Measurements from ENCODE around the gene EVI2A.
"Not testable (repeated sequence)": the region's sequence is repeated elsewhere in the genome, so short reads cannot be mapped to it uniquely, and the experiment has no call there.

EVI2A gene

GRCh38 chr17:31291820-31292219 lies 29.6 kb downstream of the EVI2A start:
- Mint-ChIP-seq H3K4me3 (no peak overlapping the region), H3K27ac (no peak overlapping the region), H3K9me3 (no peaks in the 10 kb centered on the region), H3K27me3 (ENCODE audit: low read depth, poor library complexity) (peaks cover 6% of the 10 kb centered on the region), H3K4me1 (peaks cover 5% of the 10 kb centered on the region), H3K36me3 (ENCODE audit: low read depth) (peaks cover 36% of the 10 kb centered on the region)
- no peak for DNase-seq
- no peak for TF ChIP-seq CTCF (IDR thresholded peaks at IDR 0.05)

DNA sequence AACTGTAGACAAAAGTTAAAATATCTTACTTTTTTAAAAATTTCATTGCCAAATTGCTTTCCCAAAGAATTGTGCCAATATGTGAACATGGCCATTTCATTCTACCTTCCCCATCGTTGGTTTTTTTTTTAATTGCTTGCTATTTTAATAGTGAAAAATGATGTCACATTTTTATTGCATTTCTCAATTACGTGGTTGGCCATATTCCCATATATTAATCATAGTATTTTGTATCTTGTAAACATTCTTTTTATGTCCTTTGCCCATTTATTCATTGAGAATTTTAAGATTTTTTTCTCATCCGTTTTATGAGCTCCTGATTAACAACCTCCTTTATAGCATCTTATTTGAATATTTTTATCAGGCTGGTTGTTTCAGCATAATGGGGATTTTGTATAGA lies 31.6 kb downstream of the EVI2A start:
- peaks cover 41% of the 10 kb centered on the region for H3K36me3 Mint-ChIP-seq (ENCODE audit: low read depth)
- no peak for TF ChIP-seq CTCF (IDR thresholded peaks at IDR 0.05)
- peaks cover 6% of the 10 kb centered on the region for H3K27me3 Mint-ChIP-seq (ENCODE audit: low read depth, poor library complexity)
- no peak for DNase-seq
- peaks cover 5% of the 10 kb centered on the region for H3K4me1 Mint-ChIP-seq
- H3K4me3 Mint-ChIP-seq = no peak overlapping the region
- H3K9me3 Mint-ChIP-seq = no peaks in the 10 kb centered on the region
- H3K27ac Mint-ChIP-seq = no peak overlapping the region

DNA sequence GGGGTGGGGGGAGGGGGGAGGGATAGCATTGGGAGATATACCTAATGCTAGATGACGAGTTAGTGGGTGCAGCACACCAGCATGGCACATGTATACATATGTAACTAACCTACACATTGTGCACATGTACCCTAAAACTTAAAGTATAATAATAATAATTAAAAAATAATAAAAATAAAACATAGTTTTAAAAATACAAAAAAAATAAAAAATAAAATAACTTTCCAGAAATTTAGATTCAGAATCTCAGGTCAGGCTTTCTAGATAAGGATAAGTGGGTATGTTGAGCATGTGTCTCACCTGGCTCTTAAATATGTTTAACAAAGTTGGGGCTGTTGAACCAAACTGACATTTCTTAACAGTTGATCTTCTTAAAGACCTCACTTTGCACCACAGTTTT lies 33.5 kb downstream of the EVI2A start:
- DNase-seq; H3K4me1 Mint-ChIP-seq; H3K9me3 Mint-ChIP-seq; H3K27ac Mint-ChIP-seq; H3K27me3 Mint-ChIP-seq (ENCODE audit: low read depth, poor library complexity); H3K4me3 Mint-ChIP-seq: not testable (repeated sequence)
- peaks cover 42% of the 10 kb centered on the region for H3K36me3 Mint-ChIP-seq (ENCODE audit: low read depth)

DNA sequence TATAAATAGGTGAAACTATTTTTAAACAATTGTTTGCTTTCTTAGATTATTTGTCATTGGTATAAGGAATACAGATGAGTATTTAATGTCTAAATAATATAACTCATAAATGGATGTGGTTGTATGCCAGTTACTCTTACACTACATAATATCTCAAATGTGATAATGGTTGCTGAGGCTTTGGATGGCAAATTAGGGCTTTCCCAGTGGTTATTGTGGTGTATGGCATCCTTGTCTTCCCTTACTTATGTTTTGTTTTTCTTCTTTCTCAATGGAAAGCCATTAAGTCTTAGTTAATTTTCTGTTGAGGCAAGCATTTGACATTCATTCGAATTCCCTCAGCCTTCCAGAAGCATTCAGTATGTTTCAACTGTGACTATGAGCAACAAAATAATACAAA lies 34.8 kb downstream of the EVI2A start:
- peaks cover 42% of the 10 kb centered on the region for H3K36me3 Mint-ChIP-seq (ENCODE audit: low read depth)
- no peak for DNase-seq
- peaks cover 5% of the 10 kb centered on the region for H3K4me1 Mint-ChIP-seq
- H3K27ac Mint-ChIP-seq = no peak overlapping the region
- H3K9me3 Mint-ChIP-seq = peaks cover 3% of the 10 kb centered on the region
- no peak for TF ChIP-seq CTCF (IDR thresholded peaks at IDR 0.05)
- H3K4me3 Mint-ChIP-seq = no peak overlapping the region
- H3K27me3 Mint-ChIP-seq (ENCODE audit: low read depth, poor library complexity) = peaks cover 6% of the 10 kb centered on the region

- TF ChIP-seq CTCF (IDR thresholded peaks at IDR 0.05) = no peak
- no peak for DNase-seq
- H3K4me3 Mint-ChIP-seq = no peak overlapping the region
These were observed 37.6 kb downstream of the EVI2A start for GRCh38 chr17:31283841-31284240.

DNA sequence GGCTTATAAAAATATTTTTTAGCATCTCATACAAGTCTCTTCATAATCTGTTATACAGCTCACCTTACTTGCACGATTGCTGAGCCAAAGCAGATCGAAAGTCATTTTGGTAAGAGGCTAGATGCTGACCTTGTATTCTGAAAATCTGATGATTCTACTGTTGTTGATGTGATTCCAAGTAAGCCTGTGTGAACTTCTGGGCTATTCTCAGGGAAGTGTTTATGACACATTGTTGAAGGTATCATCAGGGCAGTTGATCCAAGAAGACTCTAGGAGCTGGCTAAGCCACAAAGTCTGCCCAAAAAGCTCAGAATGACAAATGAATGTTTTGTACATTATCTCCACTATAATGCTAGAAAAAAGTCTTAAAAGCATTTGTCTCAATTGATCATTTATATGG lies 40.4 kb downstream of the EVI2A start:
- no peak for TF ChIP-seq CTCF (IDR thresholded peaks at IDR 0.05)
- no peaks in the 10 kb centered on the region for H3K27me3 Mint-ChIP-seq (ENCODE audit: low read depth, poor library complexity)
- no peak overlapping the region for H3K4me3 Mint-ChIP-seq

More at GRCh38 chr17:31283841-31284240, 37.6 kb downstream of the EVI2A start:
- Mint-ChIP-seq H3K4me1 (no peaks in the 10 kb centered on the region), H3K9me3 (peaks cover 3% of the 10 kb centered on the region), H3K27ac (no peak overlapping the region), H3K36me3 (ENCODE audit: low read depth) (peaks cover 44% of the 10 kb centered on the region), H3K27me3 (ENCODE audit: low read depth, poor library complexity) (peaks cover 6% of the 10 kb centered on the region)

More for the DNA sequence above, 40.4 kb downstream of the EVI2A start:
- no peak for DNase-seq
- peaks cover 51% of the 10 kb centered on the region for H3K36me3 Mint-ChIP-seq (ENCODE audit: low read depth)
- H3K9me3 Mint-ChIP-seq = peaks cover 3% of the 10 kb centered on the region
- H3K27ac Mint-ChIP-seq = no peak overlapping the region
- H3K4me1 Mint-ChIP-seq = no peaks in the 10 kb centered on the region

Measured in nephron progenitor cell (in vitro differentiated cells).